ENCODE results near the gene FRMPD4.

Gene FRMPD4

GRCh38 chrX:12611471-12611870, 473.2 kb downstream of the FRMPD4 start:
- no peak for TF ChIP-seq FOXM1 (IDR thresholded peaks at IDR 0.05; ENCODE audit: borderline replicate concordance)
- no peak for TF ChIP-seq LEF1 (IDR thresholded peaks at IDR 0.05; ENCODE audit: borderline replicate concordance)
- TF ChIP-seq ELF4 (IDR thresholded peaks at IDR 0.05): no peak
- TF ChIP-seq ARNT (IDR thresholded peaks at IDR 0.05): no peak
- TF ChIP-seq HDGF (IDR thresholded peaks at IDR 0.05; ENCODE audit: borderline replicate concordance): no peak
- no peak for TF ChIP-seq CTBP1 (IDR thresholded peaks at IDR 0.05; ENCODE audit: borderline replicate concordance)
- no peak for TF ChIP-seq NFRKB (IDR thresholded peaks at IDR 0.05)
- TF ChIP-seq FOXA1 (IDR thresholded peaks at IDR 0.05): no peak
- TF ChIP-seq SP1 (IDR thresholded peaks at IDR 0.05): no peak
- no peak for TF ChIP-seq L3MBTL2 (conservative IDR thresholded peaks at IDR 0.05)
- TF ChIP-seq TARDBP (IDR thresholded peaks at IDR 0.05): no peak
- TF ChIP-seq ZNF384 (IDR thresholded peaks at IDR 0.05): no peak
- no peak for TF ChIP-seq BHLHE40 (IDR thresholded peaks at IDR 0.05; ENCODE audit: borderline replicate concordance)
- no peak for TF ChIP-seq PKNOX1 (IDR thresholded peaks at IDR 0.05)
- no peak for TF ChIP-seq FOXK2 (IDR thresholded peaks at IDR 0.05)
- TF ChIP-seq SUZ12 (IDR thresholded peaks at IDR 0.05): no peak
- ChIA-PET CTCF (no interaction called here), POLR2A (no interaction called here)
- DNase-seq (ENCODE audit: extremely low spot score): no peak

GRCh38 chrX:12614266-12614665, 476.0 kb downstream of the FRMPD4 start:
- POLR2A ChIA-PET: no interaction called here
- CTCF ChIA-PET: no interaction called here
- no peak for DNase-seq (ENCODE audit: extremely low spot score)
- TF ChIP-seq FOXA1 (IDR thresholded peaks at IDR 0.05) (no peak), ZNF384 (IDR thresholded peaks at IDR 0.05) (no peak), HDGF (IDR thresholded peaks at IDR 0.05; ENCODE audit: borderline replicate concordance) (no peak), BHLHE40 (IDR thresholded peaks at IDR 0.05; ENCODE audit: borderline replicate concordance) (no peak), SUZ12 (IDR thresholded peaks at IDR 0.05) (no peak), LEF1 (IDR thresholded peaks at IDR 0.05; ENCODE audit: borderline replicate concordance) (no peak), ARNT (IDR thresholded peaks at IDR 0.05) (no peak), FOXK2 (IDR thresholded peaks at IDR 0.05) (no peak), L3MBTL2 (conservative IDR thresholded peaks at IDR 0.05) (no peak), PKNOX1 (IDR thresholded peaks at IDR 0.05) (no peak), TARDBP (IDR thresholded peaks at IDR 0.05) (no peak), CTBP1 (IDR thresholded peaks at IDR 0.05; ENCODE audit: borderline replicate concordance) (no peak)

GRCh38 chrX:12615061-12615460, 476.8 kb downstream of the FRMPD4 start:
- CTCF ChIA-PET: no interaction called here

GRCh38 chrX:12617241-12617640, 479.0 kb downstream of the FRMPD4 start:
- DNase-seq (ENCODE audit: extremely low spot score): no peak
- ChIA-PET POLR2A (no interaction called here), CTCF (no interaction called here)
- TF ChIP-seq FOXA1 (IDR thresholded peaks at IDR 0.05): no peak
- TF ChIP-seq NFRKB (IDR thresholded peaks at IDR 0.05): no peak
- TF ChIP-seq SP1 (IDR thresholded peaks at IDR 0.05): no peak
- no peak for TF ChIP-seq LEF1 (IDR thresholded peaks at IDR 0.05; ENCODE audit: borderline replicate concordance)
- no peak for TF ChIP-seq ELF4 (IDR thresholded peaks at IDR 0.05)
- TF ChIP-seq FOXM1 (IDR thresholded peaks at IDR 0.05; ENCODE audit: borderline replicate concordance): no peak
- TF ChIP-seq ARNT (IDR thresholded peaks at IDR 0.05): no peak
- TF ChIP-seq ZNF384 (IDR thresholded peaks at IDR 0.05): no peak
- TF ChIP-seq BHLHE40 (IDR thresholded peaks at IDR 0.05; ENCODE audit: borderline replicate concordance): no peak

More at GRCh38 chrX:12615061-12615460, 476.8 kb downstream of the FRMPD4 start:
- POLR2A ChIA-PET: no interaction called here
- no peak for DNase-seq (ENCODE audit: extremely low spot score)
- TF ChIP-seq FOXK2 (IDR thresholded peaks at IDR 0.05): no peak
- no peak for TF ChIP-seq PKNOX1 (IDR thresholded peaks at IDR 0.05)
- no peak for TF ChIP-seq LEF1 (IDR thresholded peaks at IDR 0.05; ENCODE audit: borderline replicate concordance)
- TF ChIP-seq SUZ12 (IDR thresholded peaks at IDR 0.05): no peak
- TF ChIP-seq HDGF (IDR thresholded peaks at IDR 0.05; ENCODE audit: borderline replicate concordance): no peak
- no peak for TF ChIP-seq NFRKB (IDR thresholded peaks at IDR 0.05)
- TF ChIP-seq BHLHE40 (IDR thresholded peaks at IDR 0.05; ENCODE audit: borderline replicate concordance): no peak
- no peak for TF ChIP-seq SP1 (IDR thresholded peaks at IDR 0.05)
- TF ChIP-seq ARNT (IDR thresholded peaks at IDR 0.05): no peak
- no peak for TF ChIP-seq CTBP1 (IDR thresholded peaks at IDR 0.05; ENCODE audit: borderline replicate concordance)
- TF ChIP-seq FOXA1 (IDR thresholded peaks at IDR 0.05): no peak
- TF ChIP-seq ZNF384 (IDR thresholded peaks at IDR 0.05): no peak

GRCh38 chrX:12647230-12647629, 509.0 kb downstream of the FRMPD4 start:
- no peak for TF ChIP-seq FOXA1 (IDR thresholded peaks at IDR 0.05)
- no peak for TF ChIP-seq BHLHE40 (IDR thresholded peaks at IDR 0.05; ENCODE audit: borderline replicate concordance)
- TF ChIP-seq NFRKB (IDR thresholded peaks at IDR 0.05): no peak
- no peak for TF ChIP-seq ELF4 (IDR thresholded peaks at IDR 0.05)
- no peak for TF ChIP-seq FOXM1 (IDR thresholded peaks at IDR 0.05; ENCODE audit: borderline replicate concordance)
- TF ChIP-seq ARNT (IDR thresholded peaks at IDR 0.05): no peak
- no peak for TF ChIP-seq CTBP1 (IDR thresholded peaks at IDR 0.05; ENCODE audit: borderline replicate concordance)
- no peak for TF ChIP-seq TARDBP (IDR thresholded peaks at IDR 0.05)
- TF ChIP-seq L3MBTL2 (conservative IDR thresholded peaks at IDR 0.05): no peak
- no peak for TF ChIP-seq ZNF384 (IDR thresholded peaks at IDR 0.05)
- no peak for TF ChIP-seq HDGF (IDR thresholded peaks at IDR 0.05; ENCODE audit: borderline replicate concordance)
- TF ChIP-seq SUZ12 (IDR thresholded peaks at IDR 0.05): no peak
- TF ChIP-seq PKNOX1 (IDR thresholded peaks at IDR 0.05): no peak
- no peak for TF ChIP-seq FOXK2 (IDR thresholded peaks at IDR 0.05)
- no peak for TF ChIP-seq SP1 (IDR thresholded peaks at IDR 0.05)
- CTCF ChIA-PET: no interaction called here
- POLR2A ChIA-PET: no interaction called here
- DNase-seq (ENCODE audit: extremely low spot score): no peak

All from HEK293T (cell line).